GM10266 (cell line): ENCODE measurements around the gene MSMB.
A peak's percentile ranks its signal among the peaks of the same experiment; 100 is the strongest.

Experiments used
- DNase-seq: peaks from one replicate; pipeline ENCODE4 v3.0.0; 2012; ENCODE audit errors: extremely low spot score
- TF ChIP-seq, protein P1 (sequence below): IDR thresholded peaks from 2 replicates; pipeline ENCODE4 v1.5.1; 2012; ENCODE audit warnings: mild to moderate bottlenecking, low read depth; ENCODE audit not compliant: control insufficient read depth, insufficient read depth; ENCODE audit errors: missing control alignments

MSMB gene

GRCh38 chr10:46040004-46040403 lies 6.1 kb downstream of the MSMB start:
- TF ChIP-seq, protein P1, sequence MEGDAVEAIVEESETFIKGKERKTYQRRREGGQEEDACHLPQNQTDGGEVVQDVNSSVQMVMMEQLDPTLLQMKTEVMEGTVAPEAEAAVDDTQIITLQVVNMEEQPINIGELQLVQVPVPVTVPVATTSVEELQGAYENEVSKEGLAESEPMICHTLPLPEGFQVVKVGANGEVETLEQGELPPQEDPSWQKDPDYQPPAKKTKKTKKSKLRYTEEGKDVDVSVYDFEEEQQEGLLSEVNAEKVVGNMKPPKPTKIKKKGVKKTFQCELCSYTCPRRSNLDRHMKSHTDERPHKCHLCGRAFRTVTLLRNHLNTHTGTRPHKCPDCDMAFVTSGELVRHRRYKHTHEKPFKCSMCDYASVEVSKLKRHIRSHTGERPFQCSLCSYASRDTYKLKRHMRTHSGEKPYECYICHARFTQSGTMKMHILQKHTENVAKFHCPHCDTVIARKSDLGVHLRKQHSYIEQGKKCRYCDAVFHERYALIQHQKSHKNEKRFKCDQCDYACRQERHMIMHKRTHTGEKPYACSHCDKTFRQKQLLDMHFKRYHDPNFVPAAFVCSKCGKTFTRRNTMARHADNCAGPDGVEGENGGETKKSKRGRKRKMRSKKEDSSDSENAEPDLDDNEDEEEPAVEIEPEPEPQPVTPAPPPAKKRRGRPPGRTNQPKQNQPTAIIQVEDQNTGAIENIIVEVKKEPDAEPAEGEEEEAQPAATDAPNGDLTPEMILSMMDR = no peak
- DNase-seq = no peak

- TF ChIP-seq, protein P1 = no peak
Measured at GRCh38 chr10:46037107-46037825, 8.8 kb downstream of the MSMB start.

GRCh38 chr10:46035923-46036849 lies 9.9 kb downstream of the MSMB start:
- no peak for DNase-seq
- TF ChIP-seq, protein P1 = no peak

More at GRCh38 chr10:46037107-46037825, 8.8 kb downstream of the MSMB start:
- no peak for DNase-seq

DNA sequence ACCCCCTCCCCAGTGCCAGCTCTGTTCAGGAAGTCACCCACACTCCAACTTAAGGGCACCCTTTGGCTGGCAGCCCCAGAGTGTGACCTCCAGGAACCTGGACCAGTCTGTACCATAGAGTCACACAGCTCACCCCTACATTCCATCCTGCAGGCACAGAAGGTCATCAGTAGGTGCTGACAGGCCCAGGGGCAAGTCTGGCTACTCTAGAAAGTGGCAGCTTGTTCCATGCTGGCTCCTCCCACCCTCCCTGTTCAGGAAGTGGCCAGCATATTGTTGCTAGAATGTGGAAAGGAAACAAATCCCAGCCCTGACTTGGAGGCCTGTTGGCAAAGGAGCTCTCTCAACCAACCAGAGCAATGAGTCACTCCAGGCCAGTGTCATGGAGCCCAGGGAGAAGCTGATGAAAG lies 12.5 kb downstream of the MSMB start:
- TF ChIP-seq, protein P1 = no peak
- DNase-seq = no peak

- TF ChIP-seq, protein P1 = no peak
Measured at GRCh38 chr10:46031648-46032532, 14.2 kb downstream of the MSMB start.

GRCh38 chr10:46030091-46030937 lies 15.8 kb downstream of the MSMB start, which contains the start of gene NCOA4:
TSS of gene NCOA4 (minus strand) at chr10:46030623. CDS start at chr10:46016680, 13,943 bp downstream.
- TF ChIP-seq, protein P1 = peak; percentile 79
- peak; percentile 96 for DNase-seq

More at GRCh38 chr10:46031648-46032532, 14.2 kb downstream of the MSMB start:
- no peak for DNase-seq
